Endometrial microvascular endothelial cells (primary cell): ENCODE results near the gene ZC3HAV1L. TPM values are rescaled to one million over a fixed set of nuclear protein-coding genes. Genes with fewer than 3 reads are reported as not detected.
"Not testable (repeated sequence)": the region's sequence is repeated elsewhere in the genome, so short reads cannot be mapped to it uniquely, and the experiment has no call there.

Experiments used
- in situ Hi-C: cut with HindIII; loops from 2 replicates; pipeline ENCODE4 v1.10.0; 2017; ENCODE audit warnings: low sequenced_read_pairs, low pct_unique_long_range_greater_than_20kb; ENCODE audit errors: inconsistent ontology term
- total RNA-seq: library from RNA; depleted of rRNA; stranded (reverse); fragments of >200 nt; gene quantifications from one replicate; pipeline ENCODE4 v1.2.3, GENCODE V29; 2015; ENCODE audit errors: inconsistent ontology term

Gene ZC3HAV1L
- total RNA-seq, 1 donor from 2014 or later, result 12.0 TPM

GRCh38 chr7:139058943-139059342 is 23.1 kb upstream of the ZC3HAV1L start:
- in situ Hi-C loops, result no loop called here

DNA sequence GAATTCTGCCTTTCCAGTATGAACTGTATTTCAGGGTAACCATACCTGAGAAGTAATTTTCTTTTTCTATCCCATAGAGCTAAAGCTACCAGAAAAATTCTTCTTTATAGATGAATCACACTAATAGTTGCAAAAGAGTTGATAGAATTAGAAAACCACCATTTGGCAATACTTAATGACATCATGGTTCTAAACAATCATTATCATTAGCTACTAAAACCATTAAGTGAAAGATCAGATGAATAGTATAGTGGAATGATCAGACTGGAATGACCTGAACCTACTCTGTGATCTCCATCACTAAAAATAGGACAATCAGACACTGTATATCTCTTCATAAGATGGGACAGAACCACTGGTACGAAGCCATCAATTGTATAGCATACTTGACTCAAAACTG is 19.8 kb upstream of the ZC3HAV1L start:
- in situ Hi-C loops, result no loop called here

DNA sequence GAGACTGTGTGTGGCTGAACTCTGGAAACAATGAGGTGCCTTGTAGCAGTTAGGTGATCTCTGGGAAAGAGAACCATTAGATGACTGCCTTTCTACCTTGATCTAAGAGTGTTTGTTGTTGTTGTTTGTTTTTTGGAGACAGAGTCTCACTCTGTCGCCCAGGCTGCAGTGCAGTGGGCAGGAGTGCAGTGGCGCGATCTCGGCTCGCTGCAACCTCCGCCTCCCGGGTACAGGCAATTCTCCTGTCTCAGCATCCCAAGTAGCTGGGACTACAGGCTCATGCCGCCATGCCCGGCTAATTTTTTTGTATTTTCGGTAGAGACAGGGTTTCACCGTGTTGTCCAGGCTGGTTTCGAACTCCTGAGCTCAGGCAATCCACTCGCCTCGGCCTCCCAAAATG is 18.8 kb upstream of the ZC3HAV1L start:
- in situ Hi-C loops, result not testable (repeated sequence)

GRCh38 chr7:139054101-139054500 is 18.3 kb upstream of the ZC3HAV1L start:
- in situ Hi-C loops, result no loop called here

- in situ Hi-C loops, result no loop called here
These were observed 15.8 kb upstream of the ZC3HAV1L start for GRCh38 chr7:139051655-139052054.

- in situ Hi-C loops, result no loop called here
These were observed 14.1 kb upstream of the ZC3HAV1L start for GRCh38 chr7:139049936-139050335.

DNA sequence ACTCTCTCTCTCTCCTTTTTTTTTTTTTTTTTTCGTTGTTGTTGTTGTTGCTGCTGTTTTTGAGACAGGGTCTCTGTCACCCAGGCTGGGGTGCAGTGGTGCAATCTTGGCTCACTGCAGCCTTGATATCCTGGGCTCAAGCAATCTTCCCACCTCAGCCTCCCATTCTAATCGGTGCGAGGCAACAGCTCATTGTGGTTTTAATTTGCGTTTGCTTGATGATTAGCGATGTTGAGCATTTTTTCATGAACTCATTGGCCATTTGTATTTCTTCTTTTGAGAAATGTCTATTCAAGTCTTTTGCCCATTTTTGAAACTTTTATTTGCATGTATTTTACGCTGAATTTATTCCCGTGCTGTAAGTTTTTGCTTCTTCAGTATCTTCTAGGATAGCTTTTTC is 13.3 kb upstream of the ZC3HAV1L start:
- in situ Hi-C loops, result no loop called here

DNA sequence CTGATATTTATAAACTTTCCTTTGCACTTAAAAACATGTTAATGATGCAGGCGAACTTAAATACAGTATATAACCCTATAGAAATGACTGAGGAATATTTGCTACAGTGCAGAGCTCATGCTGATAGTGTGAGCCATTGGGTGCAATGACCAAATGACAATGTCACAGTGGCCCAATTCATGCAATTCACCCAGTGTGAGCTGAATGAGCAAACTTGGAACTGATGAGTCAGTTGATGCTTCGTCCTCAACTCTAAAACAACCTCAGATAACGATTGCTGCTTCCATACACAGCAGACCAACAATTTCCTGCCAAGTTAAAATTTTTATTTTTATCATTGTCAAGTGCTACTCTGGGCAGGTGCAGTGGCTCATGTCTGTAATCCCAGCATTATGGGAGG is 12.1 kb upstream of the ZC3HAV1L start:
- in situ Hi-C loops, result no loop called here

DNA sequence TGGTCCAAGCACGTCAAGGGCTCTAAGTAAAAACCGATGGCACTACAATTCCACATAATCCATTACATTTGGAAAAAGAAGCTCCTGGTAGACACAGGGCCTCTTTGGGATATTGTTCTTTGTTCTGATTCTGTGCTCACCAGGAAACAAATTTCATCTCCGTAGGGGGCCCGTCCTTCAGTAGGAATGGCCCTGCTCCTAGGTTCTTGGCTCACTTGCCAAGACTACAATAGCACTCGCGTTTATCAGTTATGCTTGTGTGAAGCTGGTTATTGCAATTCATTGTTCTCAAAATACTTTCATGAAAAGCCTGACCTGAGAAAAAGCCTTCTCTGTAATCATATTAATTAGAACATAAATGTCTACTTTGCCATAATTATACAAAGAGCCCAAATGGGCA is 10.3 kb upstream of the ZC3HAV1L start:
- in situ Hi-C loops, result no loop called here

DNA sequence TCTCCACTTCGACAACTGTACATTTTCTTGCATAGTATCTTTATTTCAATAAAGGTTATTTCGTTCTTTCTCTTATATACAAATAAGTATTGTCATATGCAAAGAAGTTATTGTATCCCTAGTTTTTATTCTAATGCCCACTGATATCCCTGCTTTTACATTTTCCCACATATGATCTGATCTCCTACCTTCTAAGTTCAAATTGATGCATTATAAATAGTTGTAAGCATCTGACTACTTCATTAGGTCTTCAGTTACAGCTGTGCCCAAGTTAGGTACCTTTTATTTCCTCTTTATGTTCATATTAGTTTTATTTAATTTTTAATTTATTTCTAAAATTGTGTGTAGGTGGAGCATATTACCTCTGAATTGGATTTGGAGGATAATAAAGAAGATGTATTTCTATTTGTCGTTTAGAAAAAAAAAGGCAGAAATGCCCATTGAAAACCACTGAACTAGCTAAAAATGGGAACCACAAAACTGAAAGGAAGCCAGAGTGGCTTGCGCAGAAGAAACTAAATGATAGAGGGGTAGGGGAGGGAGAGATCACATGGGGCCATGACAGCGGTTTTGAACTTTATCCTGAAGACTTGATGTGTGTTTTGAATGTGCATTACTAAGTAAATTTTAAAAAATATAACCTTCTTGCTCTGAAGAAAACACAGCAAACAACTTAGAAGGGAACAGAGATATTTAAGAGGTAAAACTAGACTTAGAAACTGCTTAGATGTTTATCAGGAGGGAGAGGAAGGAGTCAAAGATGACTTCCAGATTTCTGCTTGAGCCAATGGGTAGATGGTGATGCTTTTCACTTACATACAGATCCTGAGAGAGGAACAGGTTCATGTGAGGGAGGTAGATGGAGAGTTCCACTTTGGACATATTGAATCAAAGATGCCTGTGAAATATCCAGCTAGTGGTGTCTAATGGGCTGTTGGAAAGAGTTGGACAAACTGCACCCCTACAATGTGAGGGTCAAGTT is 9.3 kb upstream of the ZC3HAV1L start:
- in situ Hi-C loops, result no loop called here

DNA sequence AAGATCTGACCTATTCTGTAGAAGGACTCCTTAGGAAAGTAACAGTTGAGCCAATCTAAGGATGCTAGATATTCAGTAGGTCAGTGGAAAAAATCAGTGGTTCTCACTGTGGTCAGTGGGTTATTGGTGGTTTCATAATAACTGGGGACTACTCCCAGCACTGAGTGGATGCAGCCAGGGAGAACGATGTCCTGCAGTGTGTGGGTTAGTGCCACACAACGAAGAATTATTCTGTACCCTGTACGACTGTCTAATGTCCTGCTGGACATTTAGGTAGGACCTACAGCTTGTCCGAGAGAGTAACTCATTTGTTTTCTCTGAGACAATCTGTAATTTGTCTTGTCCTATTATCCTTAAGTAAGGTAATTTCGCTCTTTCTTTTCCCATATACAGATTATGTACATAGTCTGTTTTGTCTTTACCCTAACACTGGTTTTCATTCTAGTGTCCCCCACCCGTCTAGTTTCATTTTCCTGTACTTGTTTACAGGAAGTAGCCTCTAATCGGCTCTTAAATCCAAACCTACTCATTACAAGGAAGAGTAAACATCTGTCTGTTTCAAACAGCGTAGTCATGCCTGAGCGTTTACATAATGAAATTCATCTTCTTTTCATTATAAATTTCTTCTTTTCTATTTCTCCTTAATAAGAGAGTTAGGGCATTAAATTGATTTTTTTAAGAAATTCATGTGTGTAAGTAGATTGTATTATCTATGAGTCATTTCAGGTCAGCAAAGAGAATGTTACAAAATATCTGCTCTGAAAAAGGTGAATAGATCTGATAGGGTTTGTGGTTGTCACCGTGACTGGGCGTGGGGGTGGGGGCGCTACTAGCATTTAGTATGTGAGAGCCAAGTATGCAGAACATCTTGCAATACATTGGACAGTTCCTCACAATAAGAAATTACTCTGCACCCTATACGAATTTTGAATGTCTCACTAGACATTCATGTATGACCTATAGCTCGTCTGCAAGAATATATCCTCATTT is 8.3 kb upstream of the ZC3HAV1L start:
- in situ Hi-C loops, result no loop called here

GRCh38 chr7:139041378-139042085 is 5.7 kb upstream of the ZC3HAV1L start:
- in situ Hi-C loops, result no loop called here

- in situ Hi-C loops, result no loop called here
These were observed 2.8 kb upstream of the ZC3HAV1L start for GRCh38 chr7:139038691-139039090.

GRCh38 chr7:139036901-139037300 is 1.1 kb upstream of the ZC3HAV1L start:
- in situ Hi-C loops, result no loop called here

DNA sequence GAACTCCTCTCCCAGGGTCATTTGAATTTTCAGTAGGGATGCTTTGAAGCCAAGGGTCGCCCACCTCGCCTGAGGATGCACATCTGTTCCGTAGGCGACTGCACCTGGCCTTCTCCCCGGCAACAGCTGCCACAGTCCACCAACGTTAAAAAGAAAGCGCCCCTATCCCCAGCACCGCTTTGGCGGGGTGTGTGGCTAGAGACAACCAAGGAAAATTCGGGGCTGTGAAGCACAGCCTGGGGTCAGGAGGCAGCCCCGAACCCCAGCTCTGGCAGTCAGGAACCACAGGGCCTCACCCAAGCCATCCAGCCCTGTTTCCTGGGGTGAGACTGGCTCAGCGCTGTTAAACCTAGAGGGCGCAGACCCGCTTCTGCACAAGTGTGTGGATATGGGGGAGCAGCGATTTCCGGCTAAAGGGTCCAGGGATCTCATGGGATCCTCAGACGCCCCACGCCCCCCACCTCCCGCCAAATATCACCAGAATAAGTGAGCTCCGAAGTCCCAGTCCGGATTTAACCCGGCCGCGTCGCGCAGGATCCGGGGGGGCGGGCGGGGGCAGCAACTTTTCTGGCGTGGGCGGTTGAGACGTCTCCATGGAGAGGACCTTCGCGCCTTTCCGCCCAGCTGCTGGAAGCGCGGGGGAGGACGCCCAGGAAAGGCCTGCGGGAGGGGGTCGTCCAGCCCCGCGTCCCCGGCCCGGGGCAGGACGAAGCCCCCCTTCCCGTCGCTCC is 822 bp downstream of the ZC3HAV1L start:
- in situ Hi-C loops, result no loop called here

DNA sequence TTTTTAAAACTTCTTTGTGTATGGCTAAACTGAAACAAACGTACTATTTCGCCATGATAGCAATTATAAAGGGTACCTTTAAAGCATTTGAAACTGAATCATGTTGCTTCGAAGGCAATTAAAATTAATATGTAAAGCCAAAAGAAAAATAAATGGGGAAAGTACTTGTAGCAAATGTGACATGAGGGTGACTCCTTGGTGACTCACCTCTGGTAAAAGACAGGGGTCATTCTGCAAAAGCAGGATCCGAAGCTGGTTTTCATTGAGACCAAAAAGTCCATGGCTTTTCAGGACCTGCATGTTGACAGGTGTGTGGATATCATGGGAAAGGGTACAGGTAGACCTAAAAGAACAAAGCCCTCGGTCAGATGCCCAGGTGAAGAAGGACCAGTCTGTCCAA is 1.5 kb downstream of the ZC3HAV1L start:
- in situ Hi-C loops, result no loop called here

- in situ Hi-C loops, result no loop called here
These were observed 2.3 kb downstream of the ZC3HAV1L start for GRCh38 chr7:139033346-139034114.

DNA sequence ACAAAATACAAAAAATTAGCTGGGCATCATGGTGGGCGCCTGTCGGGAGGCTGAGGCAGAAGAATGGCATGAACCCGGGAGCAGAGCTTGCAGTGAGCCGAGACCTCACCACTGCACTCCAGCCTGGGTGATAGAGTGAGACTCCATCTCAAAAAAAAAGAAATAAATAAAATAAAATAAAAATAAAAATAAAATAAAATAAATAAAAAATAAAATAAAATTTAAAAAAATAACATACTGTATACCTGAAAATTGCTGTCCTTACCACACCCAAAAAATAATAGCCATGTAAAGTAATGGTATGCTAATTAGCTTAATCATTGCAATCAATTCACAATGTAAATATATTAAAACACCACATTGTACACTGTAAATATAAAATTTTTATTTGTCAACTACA is 3.4 kb downstream of the ZC3HAV1L start:
- in situ Hi-C loops, result no loop called here
